Colonic mucosa (tissue), 4 donors: Measurements from ENCODE around the gene GPR89A. TPM values are rescaled to one million over a fixed set of nuclear protein-coding genes. Genes with fewer than 3 reads are reported as not detected.

Experiments used
- DNase-seq: peaks from one replicate; pipeline ENCODE4 v3.0.0-alpha.2; 2020
- H3K27ac ChIP-seq: fragments of 200-600 bp; one replicate; pipeline ENCODE4 v1.8.0; 2021
- H3K27me3 ChIP-seq: fragments of 200-600 bp; one replicate; pipeline ENCODE4 v1.8.0; 2021
- H3K36me3 ChIP-seq: fragments of 200-600 bp; one replicate; pipeline ENCODE4 v1.8.0; 2021
- H3K4me1 ChIP-seq: fragments of 200-600 bp; one replicate; pipeline ENCODE4 v1.8.0; 2021; ENCODE audit warnings: mild to moderate bottlenecking
- H3K4me3 ChIP-seq: fragments of 200-600 bp; one replicate; pipeline ENCODE4 v1.8.0; 2021
- H3K9ac ChIP-seq, 2 donors: one replicate each; pipeline ENCODE4 v1.7.0; 2013; ENCODE audit warnings: control low read depth in 2 of 2, low read depth in 2 of 2, low read length in 2 of 2
- H3K9me3 ChIP-seq: fragments of 200-600 bp; one replicate; pipeline ENCODE4 v1.8.0; 2021
- CTCF ChIP-seq: fragments of 200-600 bp; IDR thresholded peaks from one replicate; pipeline ENCODE4 v1.8.0; 2022; ENCODE audit warnings: antibody characterized with exemption, mild to moderate bottlenecking
- intact Hi-C: fragments of 100-400 bp; cut with DNase I; formaldehyde crosslinking; loops from one replicate; pipeline ENCODE4 v1.14.1; 2022
- total RNA-seq, 2 donors: library from RNA; stranded (reverse); fragmentation: NEBNext Ultra II Directional in 1 of 2; extraction: Animal tissue kit (Norgen Biotek cat#: 25700) in 1 of 2; gene quantifications; one replicate each; pipeline ENCODE4 v1.2.1, GENCODE V29; 2021
- donor health status: healthy.
- donor health status: DM: no; HTN: no; CAD: no.
- donor health status: DM: no; HTN: no; CAD: no.

The GPR89A gene
- total RNA-seq, 2 donors from 2014 or later, result 14.8 to 16.7 TPM

- Histone ChIP-seq H3K36me3 (no peaks in the 10 kb centered on the region), H3K27me3 (no peaks in the 10 kb centered on the region), H3K27ac (no peak overlapping the region), H3K9me3 (no peaks in the 10 kb centered on the region), H3K4me3 (no peak overlapping the region), H3K9ac (no peak overlapping the region), H3K4me1 (no peaks in the 10 kb centered on the region)
- no peak for TF ChIP-seq CTCF
- intact Hi-C loops, result no loop called here
- DNase-seq, result no peak
These were observed 88.2 kb downstream of the GPR89A start for GRCh38 chr1:145695821-145696629.

DNA sequence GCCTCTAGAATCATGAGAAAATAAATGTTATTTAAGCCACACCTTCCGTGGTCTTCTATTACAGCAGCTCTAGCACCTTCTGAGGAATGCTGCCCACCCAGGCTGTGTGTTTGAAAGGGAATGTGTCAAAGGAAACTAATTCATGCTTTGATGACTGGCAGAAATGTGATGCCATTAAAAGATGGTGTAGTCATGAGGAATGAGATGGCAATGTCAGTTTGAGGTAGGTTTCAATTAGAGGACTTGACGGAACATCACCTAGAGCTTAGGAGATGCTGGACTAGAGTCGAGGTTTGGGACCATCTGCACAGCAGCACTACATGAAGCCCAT, 88.8 kb downstream of the GPR89A start:
- TF ChIP-seq CTCF, result no peak
- no peak overlapping the region for H3K27ac ChIP-seq
- no peak overlapping the region for H3K4me3 ChIP-seq
- intact Hi-C loops, result no loop called here
- H3K9ac ChIP-seq, result no peak overlapping the region
- no peaks in the 10 kb centered on the region for H3K4me1 ChIP-seq
- no peak for DNase-seq
- no peaks in the 10 kb centered on the region for H3K9me3 ChIP-seq
- no peaks in the 10 kb centered on the region for H3K27me3 ChIP-seq
- no peaks in the 10 kb centered on the region for H3K36me3 ChIP-seq

- TF ChIP-seq CTCF, result no peak
- Histone ChIP-seq H3K9me3 (no peaks in the 10 kb centered on the region), H3K27me3 (no peaks in the 10 kb centered on the region), H3K27ac (no peak overlapping the region), H3K9ac (no peak overlapping the region), H3K4me1 (no peaks in the 10 kb centered on the region), H3K36me3 (no peaks in the 10 kb centered on the region), H3K4me3 (no peak overlapping the region)
- intact Hi-C loops, result no loop called here
- no peak for DNase-seq
These were observed 93.6 kb downstream of the GPR89A start for GRCh38 chr1:145701306-145701862.

GRCh38 chr1:145702052-145702451, 94.3 kb downstream of the GPR89A start:
- TF ChIP-seq CTCF, result no peak
- intact Hi-C loops, result no loop called here
- DNase-seq, result no peak
- H3K4me1 ChIP-seq, result no peaks in the 10 kb centered on the region
- H3K9me3 ChIP-seq, result no peaks in the 10 kb centered on the region
- no peaks in the 10 kb centered on the region for H3K27me3 ChIP-seq
- no peak overlapping the region for H3K27ac ChIP-seq
- no peaks in the 10 kb centered on the region for H3K36me3 ChIP-seq
- no peak overlapping the region for H3K9ac ChIP-seq
- no peak overlapping the region for H3K4me3 ChIP-seq

DNA sequence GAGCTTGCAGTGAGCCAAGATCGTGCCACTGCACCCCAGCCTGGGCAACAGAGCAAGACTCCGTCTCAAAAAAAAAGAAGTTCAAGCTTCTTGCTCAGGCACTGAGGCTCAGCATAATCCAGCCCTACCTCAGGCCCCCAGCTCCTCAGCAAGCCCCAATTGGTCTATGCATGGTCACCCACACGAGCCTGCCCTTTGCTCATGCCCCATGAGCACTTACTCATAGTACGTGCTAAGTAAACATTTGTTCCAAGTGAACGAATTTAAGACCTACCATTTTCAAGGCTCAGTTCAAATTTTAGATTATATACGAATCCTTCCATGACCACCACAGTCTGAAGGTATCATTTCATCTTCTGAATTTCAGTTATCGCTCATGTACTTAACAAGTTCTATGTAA, 95.0 kb downstream of the GPR89A start:
- no peak for TF ChIP-seq CTCF
- Histone ChIP-seq H3K9ac (no peak overlapping the region), H3K4me3 (no peak overlapping the region), H3K27ac (no peak overlapping the region), H3K4me1 (no peaks in the 10 kb centered on the region), H3K36me3 (no peaks in the 10 kb centered on the region), H3K27me3 (no peaks in the 10 kb centered on the region), H3K9me3 (no peaks in the 10 kb centered on the region)
- no peak for DNase-seq
- intact Hi-C loops, result no loop called here
